SKM-1 treated with dmso at 0.1 percent for 144 hours (cell line): ENCODE data around the gene STK11.

Source experiments
- DNase-seq: peaks from one replicate; lab custom pipeline; 2025; ENCODE audit not compliant: unreplicated experiment; lab: John Stamatoyannopoulos, UW

STK11 gene

DNA sequence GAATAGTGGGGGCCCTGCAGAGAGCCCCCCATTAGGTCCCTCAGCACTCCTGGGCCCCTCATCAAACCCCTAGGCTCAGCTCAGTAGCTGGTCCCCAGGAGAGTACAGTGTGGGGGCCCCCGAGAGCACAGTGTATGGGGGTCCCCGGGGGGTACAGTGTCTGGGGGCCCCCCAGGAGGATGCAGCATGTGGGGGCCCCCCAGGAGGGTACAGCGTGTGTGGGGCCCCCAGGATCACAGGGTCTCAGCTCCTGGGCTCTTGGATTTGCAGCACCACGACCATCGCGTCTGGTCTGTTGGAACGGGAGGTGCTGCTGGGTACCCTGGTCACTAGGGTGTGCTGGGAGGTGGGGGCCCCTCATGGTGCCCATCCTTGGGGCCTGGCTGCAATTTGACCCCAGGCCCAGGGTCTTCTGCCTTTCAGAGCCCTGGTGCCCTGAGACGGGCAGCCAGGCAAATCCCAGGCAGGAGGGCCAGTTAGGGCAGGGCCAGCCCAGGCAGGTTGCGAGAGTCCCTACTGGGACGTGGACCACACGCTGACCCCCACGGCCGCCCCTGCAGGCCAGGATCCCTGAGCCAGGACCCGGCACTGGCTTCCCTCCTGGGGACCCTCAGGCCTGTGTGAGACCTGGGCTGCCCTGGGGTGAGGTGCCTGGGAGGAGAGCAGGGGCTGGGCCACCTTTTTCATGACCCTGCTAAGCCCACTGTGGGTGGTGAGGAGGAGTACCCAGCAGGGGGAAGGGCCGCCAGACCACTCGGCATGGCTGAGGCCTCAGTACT, 18.7 kb downstream of the STK11 start:
- no peak for DNase-seq

DNA sequence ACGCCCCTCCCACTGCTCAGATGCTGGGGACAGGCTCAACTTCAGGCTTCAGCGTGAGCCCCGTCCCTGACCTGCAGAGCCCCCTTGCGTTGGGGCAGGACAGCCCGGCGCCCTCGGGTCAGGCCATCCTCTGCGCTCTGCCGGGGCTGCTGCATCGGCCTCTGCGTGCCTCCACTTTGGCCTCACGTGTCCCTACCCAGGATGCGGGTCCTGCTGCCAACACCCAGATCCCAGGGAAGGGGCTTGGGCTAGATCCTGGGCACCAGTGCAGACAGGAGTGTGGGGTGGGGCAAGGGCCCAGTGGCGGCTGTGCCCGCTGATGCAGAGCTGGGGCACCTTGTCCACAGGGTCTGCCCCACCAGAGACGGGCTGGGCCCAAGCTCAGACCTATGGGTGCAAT, 19.3 kb downstream of the STK11 start:
- DNase-seq, result no peak

DNA sequence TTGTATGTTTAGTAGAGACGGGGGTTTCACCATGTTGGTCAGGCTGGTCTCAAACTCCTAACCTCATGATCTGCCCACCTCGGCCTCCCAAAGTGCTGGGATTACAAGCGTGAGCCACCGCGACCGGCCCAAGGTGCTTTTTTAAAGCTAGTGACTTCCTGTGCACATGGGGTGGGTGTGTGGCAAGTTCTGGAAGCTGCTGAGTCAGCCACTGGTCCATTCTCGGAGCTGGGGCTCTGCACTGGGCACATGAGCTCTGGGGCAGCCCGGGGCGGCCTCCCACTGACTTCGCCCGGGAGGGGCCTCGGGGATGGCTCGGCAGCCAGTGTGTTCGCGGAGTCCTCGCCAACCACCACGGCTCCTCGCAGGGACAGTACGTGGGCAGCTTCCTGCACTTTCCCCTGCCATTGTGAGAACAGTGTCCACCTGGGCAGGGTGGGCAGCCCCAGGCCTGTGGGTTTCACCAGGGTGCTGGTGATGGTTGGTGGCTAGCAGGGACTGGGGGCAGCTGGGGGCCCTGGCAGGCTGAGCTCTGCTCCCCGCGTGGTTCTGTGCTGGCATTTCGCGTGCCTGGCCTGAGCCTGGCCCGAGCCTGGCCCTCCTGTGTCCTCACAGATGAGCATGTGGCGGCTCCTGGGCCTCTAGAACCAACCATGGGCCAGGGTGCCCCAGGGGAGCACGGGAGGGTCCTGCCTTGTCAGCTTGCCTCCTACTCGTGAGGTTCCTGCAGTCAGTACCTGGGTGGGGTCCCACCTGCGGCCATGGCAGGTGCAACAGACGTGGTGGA, 20.1 kb downstream of the STK11 start:
- no peak for DNase-seq

DNA sequence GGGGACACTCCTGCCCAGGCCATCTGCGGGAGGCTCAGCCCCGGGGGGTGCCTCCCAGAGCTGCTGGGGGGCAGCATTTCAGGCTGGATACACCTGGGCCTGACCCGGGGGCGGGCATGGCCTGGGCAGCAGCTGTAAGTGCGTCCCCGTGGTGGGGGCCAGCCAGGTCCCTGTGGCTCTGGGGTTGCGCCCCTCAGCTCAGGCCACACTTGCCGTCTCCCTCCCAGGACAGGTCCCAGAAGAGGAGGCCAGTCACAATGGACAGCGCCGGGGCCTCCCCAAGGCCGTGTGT, 20.6 kb downstream of the STK11 start:
- no peak for DNase-seq

DNA sequence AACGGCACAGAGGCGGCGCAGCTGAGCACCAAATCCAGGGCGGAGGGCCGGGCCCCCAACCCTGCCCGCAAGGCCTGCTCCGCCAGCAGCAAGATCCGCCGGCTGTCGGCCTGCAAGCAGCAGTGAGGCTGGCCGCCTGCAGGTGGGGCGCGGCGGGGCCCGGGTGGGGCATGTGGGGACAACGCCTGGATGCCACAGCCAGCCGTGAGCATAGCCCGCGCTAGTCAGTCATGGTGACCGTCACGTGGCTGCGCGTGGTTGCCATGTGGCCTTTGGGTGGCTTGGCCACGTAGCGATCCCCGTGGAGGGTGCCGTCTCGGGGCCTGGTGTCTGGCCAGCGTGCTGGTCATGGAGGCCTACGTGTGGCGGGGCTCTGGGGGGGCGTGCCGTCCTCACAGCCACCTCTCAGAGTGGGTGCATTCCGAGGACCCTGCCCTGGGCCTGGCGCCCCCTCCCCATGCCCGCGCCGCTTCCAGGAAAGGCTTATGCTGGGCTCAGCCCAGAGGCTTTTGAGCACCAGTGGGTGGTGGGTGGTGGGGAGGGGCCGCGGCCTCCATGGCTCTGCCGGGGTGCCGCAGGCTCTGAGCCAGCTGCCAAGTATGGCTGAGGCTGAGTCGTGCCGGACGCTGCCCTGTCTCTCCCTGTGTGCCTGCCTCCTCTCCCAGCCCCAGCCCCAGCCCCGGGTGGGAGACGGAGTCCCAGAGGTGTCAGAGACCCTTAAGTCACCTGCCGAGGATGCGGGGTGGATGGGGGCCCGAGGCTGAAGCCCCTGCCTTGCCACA, 21.1 kb downstream of the STK11 start:
- no peak for DNase-seq

DNA sequence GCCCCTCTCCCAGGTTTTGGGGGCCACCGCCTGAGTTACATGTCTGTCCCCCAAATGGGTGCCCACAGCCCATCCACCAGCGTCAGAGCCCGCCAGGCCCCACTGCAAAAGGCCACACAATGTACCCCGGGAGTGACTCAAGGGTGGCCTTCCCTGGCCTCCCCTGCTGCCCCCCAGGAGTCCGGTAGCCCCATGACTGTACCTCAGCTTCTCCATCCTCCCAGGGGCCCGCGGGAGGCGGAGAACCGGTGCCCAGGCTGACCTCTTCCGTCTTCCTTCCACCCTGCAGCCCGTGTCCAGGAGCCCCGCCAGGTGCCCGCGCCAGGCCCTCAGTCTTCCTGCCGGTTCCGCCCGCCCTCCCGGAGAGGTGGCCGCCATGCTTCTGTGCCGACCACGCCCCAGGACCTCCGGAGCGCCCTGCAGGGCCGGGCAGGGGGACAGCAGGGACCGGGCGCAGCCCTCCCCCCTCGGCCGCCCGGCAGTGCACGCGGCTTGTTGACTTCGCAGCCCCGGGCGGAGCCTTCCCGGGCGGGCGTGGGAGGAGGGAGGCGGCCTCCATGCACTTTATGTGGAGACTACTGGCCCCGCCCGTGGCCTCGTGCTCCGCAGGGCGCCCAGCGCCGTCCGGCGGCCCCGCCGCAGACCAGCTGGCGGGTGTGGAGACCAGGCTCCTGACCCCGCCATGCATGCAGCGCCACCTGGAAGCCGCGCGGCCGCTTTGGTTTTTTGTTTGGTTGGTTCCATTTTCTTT, 21.9 kb downstream of the STK11 start:
- no peak for DNase-seq

DNA sequence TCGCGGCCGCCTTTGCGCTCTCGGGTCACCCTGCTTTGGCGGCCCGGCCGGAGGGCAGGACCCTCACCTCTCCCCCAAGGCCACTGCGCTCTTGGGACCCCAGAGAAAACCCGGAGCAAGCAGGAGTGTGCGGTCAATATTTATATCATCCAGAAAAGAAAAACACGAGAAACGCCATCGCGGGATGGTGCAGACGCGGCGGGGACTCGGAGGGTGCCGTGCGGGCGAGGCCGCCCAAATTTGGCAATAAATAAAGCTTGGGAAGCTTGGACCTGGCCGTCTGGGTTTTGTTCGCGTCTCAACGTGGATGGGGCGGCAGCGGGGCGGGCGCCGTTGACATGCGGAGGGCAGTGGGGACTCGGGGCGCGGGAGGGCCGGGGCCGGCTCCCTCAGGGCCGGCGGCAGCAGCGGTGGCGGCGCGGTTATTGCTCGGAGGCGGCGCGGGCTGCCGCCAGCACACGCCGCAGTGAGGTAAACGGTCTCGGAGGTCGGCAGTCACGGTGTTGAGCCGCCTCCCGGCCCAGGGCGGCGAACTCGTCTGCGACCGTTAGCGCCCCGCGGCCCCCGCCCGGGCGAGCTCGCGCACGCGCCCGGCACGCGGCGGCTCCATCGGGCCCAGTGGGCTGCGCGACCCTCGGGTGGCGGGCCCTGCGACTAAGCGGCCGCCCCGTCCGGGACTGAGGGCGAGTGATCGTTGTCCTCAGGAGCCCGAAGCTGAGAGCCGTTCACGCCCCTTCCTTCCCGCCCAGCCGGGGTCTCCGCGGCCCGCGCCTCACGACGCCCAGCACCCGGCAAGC, 22.8 kb downstream of the STK11 start:
- no peak for DNase-seq

DNA sequence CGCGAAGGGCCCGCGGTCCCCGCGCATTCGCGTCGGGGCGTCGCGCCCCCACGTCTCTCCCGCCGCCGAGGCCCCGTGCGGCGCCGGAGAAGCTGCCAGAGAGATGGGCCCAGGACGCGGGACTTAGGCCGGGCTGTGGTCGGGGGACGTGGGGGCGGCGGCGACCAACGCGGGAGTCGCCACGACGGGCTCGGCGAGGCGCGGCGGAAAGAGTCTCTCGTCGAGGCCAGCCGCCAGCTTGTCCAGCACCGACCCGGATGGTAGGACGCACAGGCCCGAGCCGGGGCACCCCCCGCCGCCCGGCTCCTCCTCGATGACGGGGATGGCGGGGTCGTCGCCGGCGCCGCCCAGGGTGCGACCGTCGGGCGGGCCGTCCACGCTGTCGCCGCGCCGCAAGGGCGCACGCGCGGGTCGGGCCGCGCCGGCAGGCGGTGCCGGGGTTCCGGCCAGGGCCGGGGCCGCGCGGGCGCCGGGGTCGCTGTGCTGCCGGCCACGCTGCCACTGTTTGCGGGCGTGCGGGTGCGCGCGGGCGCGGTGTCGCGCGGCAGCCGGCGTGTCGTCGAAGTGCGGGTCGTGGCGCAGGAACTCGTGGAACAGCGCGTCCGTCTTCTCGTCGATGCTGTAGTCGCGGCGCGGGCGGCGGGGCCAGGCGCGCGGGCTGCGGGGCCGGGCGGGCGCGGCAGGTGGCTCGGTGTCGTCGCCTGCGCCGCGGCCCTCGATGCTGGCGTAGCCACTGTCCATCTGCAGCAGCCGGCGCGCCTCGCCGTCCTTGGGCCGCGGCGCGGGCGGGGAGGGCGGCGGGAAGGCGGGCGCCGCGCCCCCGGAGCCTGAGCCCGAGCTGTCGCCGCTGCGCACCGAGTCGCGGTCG, 23.7 kb downstream of the STK11 start:
- DNase-seq, result no peak

DNA sequence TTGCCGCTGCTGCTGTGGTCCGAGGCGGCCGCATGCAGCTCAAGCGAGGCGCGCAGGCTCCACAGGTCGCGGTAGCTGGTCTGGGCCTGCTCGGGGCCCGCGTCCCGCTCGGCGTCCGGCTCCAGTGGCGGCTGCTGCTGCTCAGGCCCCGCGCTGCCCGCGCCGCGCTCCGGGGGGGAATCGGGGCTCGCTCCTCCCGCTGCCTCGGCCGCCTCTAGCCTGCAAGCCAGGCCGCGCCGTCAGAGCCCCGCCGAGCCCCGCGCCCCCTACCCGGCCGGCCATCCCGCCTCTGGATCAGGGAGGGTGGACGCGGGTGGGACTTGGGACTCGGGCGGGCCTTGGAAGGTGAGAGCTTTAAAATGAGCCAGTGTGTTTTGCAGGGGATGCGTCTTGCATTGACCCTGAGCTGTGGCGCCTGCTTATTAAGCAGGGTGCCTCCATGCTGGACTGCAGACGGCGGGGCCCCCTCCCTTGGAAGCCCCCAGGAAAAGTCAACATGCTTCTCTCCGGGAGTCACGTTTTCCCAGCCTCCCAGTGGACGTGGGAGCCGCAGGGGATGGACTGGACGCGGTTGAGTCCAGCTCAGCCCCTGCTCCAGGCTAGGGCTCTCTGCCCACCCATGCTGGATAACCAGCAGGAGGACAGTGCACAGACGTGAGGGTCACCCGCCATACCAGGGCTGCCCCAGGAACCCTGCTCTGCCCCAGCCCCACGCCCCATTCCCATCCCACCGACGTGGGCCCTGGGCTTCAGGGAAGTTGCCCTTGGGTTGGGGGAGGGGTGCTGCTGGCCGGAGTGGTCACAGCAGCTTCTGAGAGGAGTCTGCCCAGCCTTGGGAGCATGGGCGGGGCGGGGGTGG, 24.6 kb downstream of the STK11 start:
- DNase-seq, result no peak

DNA sequence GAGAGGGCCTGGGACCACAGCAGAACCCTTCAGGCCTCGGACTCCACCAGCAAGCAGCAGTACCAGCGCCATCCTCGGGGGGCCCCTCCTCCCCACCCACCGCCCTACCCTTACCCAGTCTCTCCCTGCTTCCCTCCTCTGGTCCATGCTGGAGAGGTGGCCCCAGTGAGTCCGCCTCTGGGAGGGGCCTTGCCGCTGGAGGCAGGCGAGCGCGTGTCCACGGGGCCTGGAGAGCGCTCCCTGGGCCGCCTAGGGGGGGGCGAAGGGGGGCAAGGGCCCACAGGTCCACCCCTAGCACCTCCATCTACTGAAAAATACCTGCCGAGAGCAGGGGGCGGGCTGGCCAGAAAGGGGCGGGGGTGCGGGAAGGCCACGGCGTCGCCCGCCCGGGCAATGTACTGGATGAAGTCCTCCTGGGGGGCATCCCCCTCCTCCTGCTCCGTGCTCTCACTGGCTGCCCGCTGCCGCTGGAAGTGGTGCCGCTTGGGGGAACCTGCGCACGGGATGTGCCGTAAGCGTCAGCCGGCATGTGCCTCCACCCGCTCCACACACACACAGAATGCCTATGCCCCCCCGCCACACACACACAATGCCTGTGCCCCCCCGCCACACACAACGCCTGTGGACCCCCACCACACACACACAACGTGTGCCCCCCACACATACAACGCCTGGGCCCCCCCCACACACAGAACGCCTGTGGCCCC, 25.4 kb downstream of the STK11 start:
- DNase-seq, result no peak

DNA sequence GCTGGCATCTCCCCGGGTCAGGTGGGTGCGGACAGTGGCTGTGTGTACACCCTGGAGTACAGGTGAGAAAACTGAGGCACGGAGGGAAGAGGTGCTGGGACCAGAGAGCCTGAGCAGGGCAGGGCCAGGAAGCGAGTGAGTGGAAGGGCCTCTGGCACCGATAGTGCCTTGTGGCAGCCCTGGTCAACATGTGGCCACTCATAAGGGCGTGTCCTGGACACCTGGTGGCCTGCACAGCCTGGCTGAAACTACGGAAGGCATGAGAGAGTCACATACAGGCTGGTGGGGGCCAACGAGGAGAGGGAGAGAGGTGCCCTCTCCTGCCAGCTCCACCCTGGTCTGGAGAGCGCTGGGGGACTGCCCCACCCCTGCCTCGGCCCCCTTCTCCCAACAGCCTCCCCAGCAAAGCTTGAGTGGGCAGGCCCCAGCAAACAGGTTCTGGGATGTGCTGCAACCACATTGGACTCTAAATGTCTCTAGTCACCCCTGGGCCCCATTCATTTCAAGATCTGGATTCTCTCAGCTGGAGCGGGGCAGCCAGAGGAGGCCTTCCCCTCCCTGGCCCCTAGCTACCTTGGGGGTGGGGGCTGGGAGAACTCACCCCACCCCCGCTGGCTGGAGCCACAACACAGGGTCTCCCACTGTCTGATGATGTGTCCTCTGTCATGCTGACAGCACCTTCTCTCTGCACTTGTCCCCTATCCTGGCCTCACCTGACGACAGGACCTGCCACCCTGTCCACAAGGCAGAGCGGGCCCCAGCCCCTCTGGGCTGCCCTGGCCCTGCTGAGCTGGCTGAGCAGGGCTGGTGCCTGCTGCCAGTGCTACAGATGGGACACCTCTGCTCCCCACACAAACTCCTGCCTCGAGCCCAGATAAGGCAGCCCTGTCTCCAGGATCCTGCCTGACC, 26.4 kb downstream of the STK11 start:
- no peak for DNase-seq

DNA sequence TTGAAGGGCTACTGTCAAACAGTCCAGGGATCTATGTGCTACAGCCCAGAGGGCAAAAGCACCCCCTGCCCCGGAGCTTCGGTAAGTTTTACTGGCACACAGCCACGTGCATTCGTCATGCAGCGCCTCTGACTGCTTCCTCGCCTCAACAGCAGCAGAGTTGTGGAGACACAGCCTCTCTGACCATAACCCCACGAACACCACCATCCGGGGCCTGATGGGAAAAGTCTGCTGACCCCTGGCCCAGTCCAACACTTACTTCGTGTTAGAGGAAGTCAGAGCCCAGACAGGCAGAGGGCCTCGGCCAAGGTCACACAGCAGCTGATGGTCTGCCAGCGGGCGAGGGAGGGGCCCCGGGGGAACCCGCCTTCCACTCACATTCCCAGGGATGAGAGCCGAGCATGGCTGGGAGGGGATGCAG, 27.1 kb downstream of the STK11 start:
- no peak for DNase-seq

DNA sequence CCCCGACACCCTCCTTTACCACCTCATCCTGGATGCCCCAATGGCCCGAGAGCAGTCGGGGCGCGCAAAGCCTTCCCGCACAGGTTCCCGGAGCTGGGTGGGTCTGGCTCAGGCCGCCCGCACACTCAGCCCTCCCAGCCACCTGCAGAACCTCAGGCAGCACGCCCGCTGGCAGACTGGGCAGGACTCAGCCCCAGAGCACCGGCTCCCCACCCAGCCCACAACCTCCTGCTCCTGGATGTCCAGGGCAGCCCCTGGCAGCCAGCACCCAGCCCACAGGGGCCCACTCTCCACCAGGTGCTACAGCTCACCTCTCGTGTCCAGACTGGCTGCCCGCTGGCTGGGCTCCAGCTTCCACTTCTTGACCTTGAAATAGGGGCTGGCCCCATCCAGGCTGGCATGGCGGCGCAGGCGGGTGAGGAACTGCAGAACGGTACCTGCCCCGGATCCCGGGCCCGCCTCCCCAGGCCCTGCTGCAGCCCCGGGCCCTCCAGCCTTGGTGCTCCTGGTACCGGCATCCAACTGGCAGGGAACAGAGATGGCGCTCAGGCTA, 27.6 kb downstream of the STK11 start:
- DNase-seq, result no peak

DNA sequence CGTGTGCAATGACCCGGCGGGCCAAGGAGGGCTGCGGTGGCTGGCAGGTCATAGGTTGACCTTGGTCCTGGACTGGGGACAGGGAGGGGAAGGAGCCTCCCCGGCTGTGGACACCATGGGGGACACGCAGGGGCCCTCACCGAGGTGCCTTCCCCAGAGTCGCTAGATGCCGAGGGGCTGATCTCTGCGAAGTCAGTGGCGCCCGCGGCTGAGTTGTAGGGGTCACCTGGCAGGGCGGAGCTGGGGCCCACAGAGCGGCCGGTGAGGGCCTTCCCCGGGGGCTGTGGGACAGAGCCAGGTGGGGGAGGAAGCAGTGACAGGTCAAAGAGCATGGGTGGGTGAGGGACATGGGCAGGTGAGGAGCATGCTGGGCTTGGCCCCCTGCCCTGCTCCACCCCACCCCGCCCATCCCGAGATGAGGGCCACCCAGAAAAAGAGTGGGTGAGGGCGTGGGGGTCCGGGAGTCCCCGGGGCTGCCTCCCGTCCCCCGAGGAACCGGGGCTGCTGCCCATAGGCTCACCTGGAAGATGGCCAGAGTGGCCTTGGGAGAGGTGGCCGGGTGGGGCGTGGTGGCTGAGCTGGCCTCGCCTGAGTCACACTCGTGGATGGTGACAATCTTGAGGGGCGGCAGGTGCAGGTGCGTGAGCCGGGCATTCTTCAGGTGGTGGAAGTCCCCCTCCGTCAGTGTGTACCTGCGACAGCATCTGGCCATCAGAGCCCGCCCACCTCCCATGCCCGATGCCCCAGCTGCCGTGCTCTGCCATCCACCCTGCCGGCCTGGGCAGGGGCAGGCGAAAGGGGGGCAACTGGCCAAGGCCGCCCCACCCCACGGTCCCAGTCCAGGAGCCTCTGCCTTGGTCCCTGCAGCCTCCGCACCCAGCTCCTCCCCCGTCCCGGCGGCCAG, 28.7 kb downstream of the STK11 start:
- no peak for DNase-seq

DNA sequence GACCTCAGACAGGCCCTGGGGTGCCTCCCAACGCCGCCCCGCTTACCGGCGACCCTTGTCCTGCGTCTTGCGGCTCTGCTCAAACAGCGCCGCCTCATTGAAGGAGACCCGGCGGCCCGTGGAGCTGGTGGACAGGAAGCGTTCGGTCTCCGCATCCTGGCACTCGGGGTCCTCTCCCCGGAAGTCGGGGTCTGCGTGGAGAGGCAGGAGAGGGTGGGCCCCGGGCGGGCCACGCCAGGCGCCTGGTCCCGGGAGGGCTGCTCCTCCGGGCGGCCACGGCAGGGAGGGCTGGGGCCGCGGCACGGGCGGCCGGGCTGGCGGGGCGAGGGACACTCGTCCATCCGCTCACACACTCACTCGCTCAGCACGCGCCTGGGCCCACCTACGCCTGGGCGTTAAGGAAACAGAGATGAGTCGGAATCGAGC, 29.4 kb downstream of the STK11 start:
- DNase-seq, result no peak
